LHCN-M2 (cell line): ENCODE results near the gene TANGO6. TPM values are rescaled to one million over a fixed set of nuclear protein-coding genes. Genes with fewer than 3 reads are reported as not detected.

Source experiments
- DNase-seq: peaks from one replicate; pipeline ENCODE4 v3.0.0-alpha.2; 2012; ENCODE audit warnings: low read depth
- total RNA-seq: library from RNA; depleted of rRNA; stranded (reverse); fragments of >200 nt; gene quantifications from 2 replicates; pipeline ENCODE4 v1.2.3, GENCODE V29; 2014

The TANGO6 gene
- total RNA-seq, 1 experiment from 2014 or later: 14.9 TPM

GRCh38 chr16:68907297-68907696 lies 64.0 kb downstream of the TANGO6 start:
- no peak for DNase-seq

- no peak for DNase-seq
Measured at GRCh38 chr16:68907781-68908181, 64.5 kb downstream of the TANGO6 start.

GRCh38 chr16:68909099-68909733 lies 65.9 kb downstream of the TANGO6 start:
- DNase-seq: no peak

- DNase-seq: no peak
Measured at GRCh38 chr16:68910051-68910450, 66.7 kb downstream of the TANGO6 start.

- no peak for DNase-seq
Measured at GRCh38 chr16:68915589-68915988, 72.3 kb downstream of the TANGO6 start.

GRCh38 chr16:68917541-68917940 lies 74.2 kb downstream of the TANGO6 start:
- no peak for DNase-seq

GRCh38 chr16:68920349-68920748 lies 77.0 kb downstream of the TANGO6 start:
- DNase-seq: no peak

- DNase-seq: no peak
Measured at GRCh38 chr16:68921637-68922036, 78.3 kb downstream of the TANGO6 start.

- no peak for DNase-seq
Measured at GRCh38 chr16:68923116-68923515, 79.8 kb downstream of the TANGO6 start.

- no peak for DNase-seq
Measured at GRCh38 chr16:68927018-68927417, 83.7 kb downstream of the TANGO6 start.

- no peak for DNase-seq
Measured at GRCh38 chr16:68931196-68931595, 87.9 kb downstream of the TANGO6 start.

- DNase-seq: no peak
Measured at GRCh38 chr16:68934402-68934801, 91.1 kb downstream of the TANGO6 start.

GRCh38 chr16:68935008-68935407 lies 91.7 kb downstream of the TANGO6 start:
- no peak for DNase-seq

GRCh38 chr16:68936736-68937631 lies 93.7 kb downstream of the TANGO6 start:
- no peak for DNase-seq

- DNase-seq: no peak
Measured at GRCh38 chr16:68939692-68940320, 96.5 kb downstream of the TANGO6 start.

- DNase-seq: no peak
Measured at GRCh38 chr16:68940816-68941215, 97.5 kb downstream of the TANGO6 start.

GRCh38 chr16:68943961-68944360 lies 100.6 kb downstream of the TANGO6 start:
- DNase-seq: no peak

- DNase-seq: no peak
Measured at GRCh38 chr16:68948230-68948910, 105.0 kb downstream of the TANGO6 start.

GRCh38 chr16:68951991-68952877 lies 108.9 kb downstream of the TANGO6 start:
- DNase-seq: peak; percentile 43

GRCh38 chr16:68954911-68955635 lies 111.7 kb downstream of the TANGO6 start:
- peak; percentile 38 for DNase-seq
